Stimulated activated memory B cell treated with anti-CD40 and anti-IgM and Interleukin-4, amounts not matched to agents 10 μg/mL and 1 μg/mL and 100 μg/mL, for 72 hours (primary cell): ENCODE data around the gene CCL23.

Experiments used
- ATAC-seq: fragments of 150-1000 bp; cut with Tn5 transposase; 2 replicates; pipeline ENCODE4 v1.10.0; 2021
- H3K27ac Mint-ChIP-seq: one replicate; pipeline ENCODE4 v1.8.0; 2022; ENCODE audit warnings: mild to moderate bottlenecking, mixed read lengths
- H3K27me3 Mint-ChIP-seq: one replicate; pipeline ENCODE4 v1.8.0; 2022; ENCODE audit warnings: mixed read lengths
- H3K36me3 Mint-ChIP-seq: one replicate; pipeline ENCODE4 v1.8.0; 2022; ENCODE audit warnings: mixed read lengths
- H3K4me1 Mint-ChIP-seq: one replicate; pipeline ENCODE4 v1.8.0; 2022; ENCODE audit warnings: mixed read lengths
- H3K4me3 Mint-ChIP-seq: one replicate; pipeline ENCODE4 v1.8.0; 2022; ENCODE audit warnings: mild to moderate bottlenecking, moderate library complexity, mixed read lengths
- H3K9me3 Mint-ChIP-seq: one replicate; pipeline ENCODE4 v1.8.0; 2022; ENCODE audit warnings: mixed read lengths

Gene CCL23

GRCh38 chr17:35988164-35988563 is 29.6 kb downstream of the CCL23 start:
- Mint-ChIP-seq H3K27ac (no peak overlapping the region), H3K4me3 (no peak overlapping the region), H3K27me3 (peaks cover 16% of the 10 kb centered on the region), H3K36me3 (peaks cover 5% of the 10 kb centered on the region), H3K4me1 (no peaks in the 10 kb centered on the region), H3K9me3 (peaks cover 6% of the 10 kb centered on the region)
- no peak for ATAC-seq

GRCh38 chr17:35986643-35987042 is 31.1 kb downstream of the CCL23 start, which contains the start of gene CCL14:
Gene CCL14 (minus strand): TSS chr17:35986729. CDS start chr17:35986649, 80 bp downstream.
- H3K27ac Mint-ChIP-seq = no peak within 1 kb of the TSS
- H3K4me1 Mint-ChIP-seq = no peaks in the 10 kb centered on the region
- ATAC-seq = no peak
- H3K36me3 Mint-ChIP-seq = peaks cover 5% of the 10 kb centered on the region
- H3K9me3 Mint-ChIP-seq = peaks cover 6% of the 10 kb centered on the region
- no peak within 1 kb of the TSS for H3K4me3 Mint-ChIP-seq
- peaks cover 16% of the 10 kb centered on the region for H3K27me3 Mint-ChIP-seq

- peaks cover 3% of the 10 kb centered on the region for H3K9me3 Mint-ChIP-seq
Measured at GRCh38 chr17:35984140-35984539, 33.6 kb downstream of the CCL23 start.

GRCh38 chr17:35982409-35983191 is 35.2 kb downstream of the CCL23 start:
- Mint-ChIP-seq H3K4me1 (peaks cover 8% of the 10 kb centered on the region), H3K4me3 (no peak overlapping the region), H3K9me3 (no peaks in the 10 kb centered on the region), H3K36me3 (no peaks in the 10 kb centered on the region), H3K27ac (no peak overlapping the region), H3K27me3 (peaks cover 34% of the 10 kb centered on the region)
- no peak for ATAC-seq

More at GRCh38 chr17:35984140-35984539, 33.6 kb downstream of the CCL23 start:
- no peak for ATAC-seq
- Mint-ChIP-seq H3K27ac (peak overlapping the region; percentile 35), H3K4me1 (no peaks in the 10 kb centered on the region), H3K36me3 (peaks cover 5% of the 10 kb centered on the region), H3K27me3 (peaks cover 20% of the 10 kb centered on the region), H3K4me3 (no peak overlapping the region)

GRCh38 chr17:35981908-35982330 is 35.9 kb downstream of the CCL23 start:
- Mint-ChIP-seq H3K36me3 (no peaks in the 10 kb centered on the region), H3K9me3 (no peaks in the 10 kb centered on the region), H3K4me1 (peaks cover 13% of the 10 kb centered on the region), H3K27me3 (peaks cover 36% of the 10 kb centered on the region), H3K27ac (no peak overlapping the region), H3K4me3 (no peak overlapping the region)
- no peak for ATAC-seq

GRCh38 chr17:35981246-35981645 is 36.5 kb downstream of the CCL23 start, which contains the start of gene CCL16:
Gene CCL16 (minus strand): TSS chr17:35981497. CDS start chr17:35981420, 77 bp downstream.
- Mint-ChIP-seq H3K4me1 (peaks cover 20% of the 10 kb centered on the region), H3K9me3 (no peaks in the 10 kb centered on the region), H3K4me3 (no peak within 1 kb of the TSS), H3K27ac (no peak within 1 kb of the TSS), H3K36me3 (no peaks in the 10 kb centered on the region), H3K27me3 (peaks cover 37% of the 10 kb centered on the region)
- no peak for ATAC-seq

GRCh38 chr17:35978346-35978745 is 39.4 kb downstream of the CCL23 start:
- Mint-ChIP-seq H3K36me3 (no peaks in the 10 kb centered on the region), H3K4me3 (no peak overlapping the region), H3K9me3 (no peaks in the 10 kb centered on the region), H3K27ac (peak overlapping the region; percentile 38), H3K27me3 (peaks cover 26% of the 10 kb centered on the region), H3K4me1 (peaks cover 22% of the 10 kb centered on the region)
- ATAC-seq = no peak

- H3K9me3 Mint-ChIP-seq = no peaks in the 10 kb centered on the region
- H3K27ac Mint-ChIP-seq = peak overlapping the region; percentile 38
- ATAC-seq = peak; percentile 83
- no peaks in the 10 kb centered on the region for H3K36me3 Mint-ChIP-seq
- H3K4me3 Mint-ChIP-seq = no peak overlapping the region
- peaks cover 22% of the 10 kb centered on the region for H3K4me1 Mint-ChIP-seq
- peaks cover 26% of the 10 kb centered on the region for H3K27me3 Mint-ChIP-seq
Measured at GRCh38 chr17:35977509-35977908, 40.3 kb downstream of the CCL23 start.

- ATAC-seq = no peak
- no peaks in the 10 kb centered on the region for H3K36me3 Mint-ChIP-seq
- H3K4me1 Mint-ChIP-seq = peaks cover 22% of the 10 kb centered on the region
- H3K4me3 Mint-ChIP-seq = no peak overlapping the region
- H3K27ac Mint-ChIP-seq = no peak overlapping the region
- H3K27me3 Mint-ChIP-seq = peaks cover 17% of the 10 kb centered on the region
- no peaks in the 10 kb centered on the region for H3K9me3 Mint-ChIP-seq
Measured at GRCh38 chr17:35973333-35974260, 44.2 kb downstream of the CCL23 start.

GRCh38 chr17:35972945-35973332 is 44.8 kb downstream of the CCL23 start:
- Mint-ChIP-seq H3K4me3 (no peak overlapping the region), H3K27me3 (peaks cover 11% of the 10 kb centered on the region), H3K27ac (no peak overlapping the region), H3K36me3 (no peaks in the 10 kb centered on the region), H3K4me1 (peaks cover 17% of the 10 kb centered on the region), H3K9me3 (no peaks in the 10 kb centered on the region)
- no peak for ATAC-seq

- Mint-ChIP-seq H3K4me1 (peaks cover 13% of the 10 kb centered on the region), H3K4me3 (no peak overlapping the region), H3K27ac (no peak overlapping the region), H3K27me3 (peaks cover 9% of the 10 kb centered on the region), H3K36me3 (no peaks in the 10 kb centered on the region), H3K9me3 (no peaks in the 10 kb centered on the region)
- no peak for ATAC-seq
Measured at GRCh38 chr17:35972535-35972934, 45.2 kb downstream of the CCL23 start.

GRCh38 chr17:35972066-35972465 is 45.7 kb downstream of the CCL23 start:
- no peak for ATAC-seq
- Mint-ChIP-seq H3K36me3 (no peaks in the 10 kb centered on the region), H3K27ac (no peak overlapping the region), H3K4me1 (peaks cover 11% of the 10 kb centered on the region), H3K4me3 (no peak overlapping the region), H3K27me3 (peaks cover 8% of the 10 kb centered on the region), H3K9me3 (no peaks in the 10 kb centered on the region)

- H3K36me3 Mint-ChIP-seq = no peaks in the 10 kb centered on the region
- H3K27me3 Mint-ChIP-seq = no peaks in the 10 kb centered on the region
- H3K9me3 Mint-ChIP-seq = no peaks in the 10 kb centered on the region
- H3K4me3 Mint-ChIP-seq = no peak overlapping the region
- no peak overlapping the region for H3K27ac Mint-ChIP-seq
- peak; percentile 65 for ATAC-seq
- no peaks in the 10 kb centered on the region for H3K4me1 Mint-ChIP-seq
Measured at GRCh38 chr17:35969558-35970380, 48.0 kb downstream of the CCL23 start.

- no peak overlapping the region for H3K27ac Mint-ChIP-seq
- no peak for ATAC-seq
- no peaks in the 10 kb centered on the region for H3K4me1 Mint-ChIP-seq
- H3K36me3 Mint-ChIP-seq = no peaks in the 10 kb centered on the region
- no peak overlapping the region for H3K4me3 Mint-ChIP-seq
- H3K9me3 Mint-ChIP-seq = no peaks in the 10 kb centered on the region
- peaks cover 7% of the 10 kb centered on the region for H3K27me3 Mint-ChIP-seq
Measured at GRCh38 chr17:35968520-35969054, 49.2 kb downstream of the CCL23 start.
